Activated effector memory CD4-positive, alpha-beta T cell treated with Interleukin-2 at 50 U/mL for 16 hours (primary cell): ENCODE results near the gene ZC3H13.

Experiments
- DNase-seq: peaks from one replicate; pipeline ENCODE4 v3.0.0-alpha.2; 2020

The ZC3H13 gene

GRCh38 chr13:46058268-46058667 is 5.7 kb upstream of the ZC3H13 start:
- DNase-seq = no peak

GRCh38 chr13:46057256-46058015 is 4.9 kb upstream of the ZC3H13 start:
- no peak for DNase-seq

GRCh38 chr13:46053162-46054012 is 841 bp upstream of the ZC3H13 start:
- no peak for DNase-seq

- no peak for DNase-seq
These were observed 603 bp downstream of the ZC3H13 start for GRCh38 chr13:46051968-46052318.

- no peak for DNase-seq
These were observed 1.8 kb downstream of the ZC3H13 start for GRCh38 chr13:46050771-46051170.

- DNase-seq = no peak
These were observed 7.1 kb downstream of the ZC3H13 start for GRCh38 chr13:46045424-46045823.

- no peak for DNase-seq
These were observed 8.9 kb downstream of the ZC3H13 start for GRCh38 chr13:46043647-46044046.

GRCh38 chr13:46041419-46041839 is 11.1 kb downstream of the ZC3H13 start:
- DNase-seq = no peak

GRCh38 chr13:46040763-46041162 is 11.8 kb downstream of the ZC3H13 start:
- no peak for DNase-seq

GRCh38 chr13:46039411-46040182 is 12.9 kb downstream of the ZC3H13 start:
- DNase-seq = no peak

GRCh38 chr13:46038296-46038695 is 14.2 kb downstream of the ZC3H13 start:
- no peak for DNase-seq

- DNase-seq = no peak
These were observed 17.5 kb downstream of the ZC3H13 start for GRCh38 chr13:46035066-46035465.

GRCh38 chr13:46032341-46032740 is 20.2 kb downstream of the ZC3H13 start:
- DNase-seq = no peak

- DNase-seq = no peak
These were observed 20.8 kb downstream of the ZC3H13 start for GRCh38 chr13:46031581-46032263.

GRCh38 chr13:46025157-46025556 is 27.4 kb downstream of the ZC3H13 start:
- DNase-seq = no peak

GRCh38 chr13:46022481-46022880 is 30.1 kb downstream of the ZC3H13 start:
- DNase-seq = no peak

GRCh38 chr13:46016216-46016615 is 36.3 kb downstream of the ZC3H13 start:
- DNase-seq = no peak

- DNase-seq = no peak
These were observed 37.2 kb downstream of the ZC3H13 start for GRCh38 chr13:46015366-46015765.

- no peak for DNase-seq
These were observed 40.1 kb downstream of the ZC3H13 start for GRCh38 chr13:46012404-46012803.

GRCh38 chr13:46010148-46010547 is 42.4 kb downstream of the ZC3H13 start:
- no peak for DNase-seq

- DNase-seq = no peak
These were observed 43.9 kb downstream of the ZC3H13 start for GRCh38 chr13:46008631-46009030.

GRCh38 chr13:46006688-46007452 is 45.7 kb downstream of the ZC3H13 start:
- DNase-seq = no peak
